22Rv1 (cell line): ENCODE measurements around the gene PHF21A.

Experiments
- H3K27ac ChIP-seq: fragments of 450-650 bp; 2 replicates; pipeline ENCODE4 v1.5.1; 2017
- ZFX ChIP-seq: fragments of 450-650 bp; IDR thresholded peaks from 2 replicates; pipeline ENCODE4 v1.6.1; 2017; ENCODE audit warnings: antibody characterized with exemption, borderline replicate concordance
- TF ChIP-seq, protein P1 (sequence below): fragments of 450-650 bp; IDR thresholded peaks from 2 replicates; pipeline ENCODE4 v1.5.1; 2017; ENCODE audit warnings: mild to moderate bottlenecking

Gene PHF21A

DNA sequence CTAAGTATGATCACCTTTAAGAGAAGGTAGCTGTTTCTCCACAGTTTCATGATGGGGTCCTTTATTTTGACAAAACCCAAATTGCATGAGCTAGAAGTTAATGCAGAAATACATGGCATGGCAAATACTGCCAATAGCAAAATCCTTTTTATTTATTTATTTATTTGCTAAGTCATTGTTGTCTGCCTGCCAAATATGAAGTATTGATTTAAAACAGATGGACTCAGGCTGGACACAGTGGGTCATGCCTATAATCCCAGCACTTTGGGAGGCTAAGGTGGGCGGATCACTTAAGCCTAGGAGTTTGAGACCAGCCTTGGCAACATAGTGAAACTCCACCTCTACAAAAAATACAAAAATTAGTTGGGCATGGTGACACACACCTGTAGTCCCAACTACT is 146.4 kb downstream of the PHF21A start:
- TF ChIP-seq, protein P1, sequence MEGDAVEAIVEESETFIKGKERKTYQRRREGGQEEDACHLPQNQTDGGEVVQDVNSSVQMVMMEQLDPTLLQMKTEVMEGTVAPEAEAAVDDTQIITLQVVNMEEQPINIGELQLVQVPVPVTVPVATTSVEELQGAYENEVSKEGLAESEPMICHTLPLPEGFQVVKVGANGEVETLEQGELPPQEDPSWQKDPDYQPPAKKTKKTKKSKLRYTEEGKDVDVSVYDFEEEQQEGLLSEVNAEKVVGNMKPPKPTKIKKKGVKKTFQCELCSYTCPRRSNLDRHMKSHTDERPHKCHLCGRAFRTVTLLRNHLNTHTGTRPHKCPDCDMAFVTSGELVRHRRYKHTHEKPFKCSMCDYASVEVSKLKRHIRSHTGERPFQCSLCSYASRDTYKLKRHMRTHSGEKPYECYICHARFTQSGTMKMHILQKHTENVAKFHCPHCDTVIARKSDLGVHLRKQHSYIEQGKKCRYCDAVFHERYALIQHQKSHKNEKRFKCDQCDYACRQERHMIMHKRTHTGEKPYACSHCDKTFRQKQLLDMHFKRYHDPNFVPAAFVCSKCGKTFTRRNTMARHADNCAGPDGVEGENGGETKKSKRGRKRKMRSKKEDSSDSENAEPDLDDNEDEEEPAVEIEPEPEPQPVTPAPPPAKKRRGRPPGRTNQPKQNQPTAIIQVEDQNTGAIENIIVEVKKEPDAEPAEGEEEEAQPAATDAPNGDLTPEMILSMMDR: no peak
- no peak overlapping the region for H3K27ac ChIP-seq

DNA sequence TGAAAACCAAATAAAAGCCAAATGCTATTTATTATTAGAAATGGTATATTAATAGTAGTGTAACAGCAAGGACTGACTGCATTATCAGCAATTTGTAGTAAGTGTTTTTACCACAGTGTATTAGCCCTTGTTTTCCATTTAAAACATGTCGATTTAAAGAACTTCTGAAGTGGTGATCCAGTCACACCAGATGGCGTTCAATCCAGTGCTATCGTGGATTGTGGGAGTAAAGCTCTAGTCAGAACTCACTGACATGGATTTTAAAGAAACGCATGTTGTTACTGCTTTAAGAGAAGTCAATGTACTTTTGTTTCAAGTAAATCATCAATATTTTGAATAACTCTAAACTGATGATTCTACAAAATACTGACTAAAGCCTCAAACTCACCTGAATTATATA is 147.7 kb downstream of the PHF21A start:
- TF ChIP-seq, protein P1: no peak
- TF ChIP-seq ZFX: no peak

DNA sequence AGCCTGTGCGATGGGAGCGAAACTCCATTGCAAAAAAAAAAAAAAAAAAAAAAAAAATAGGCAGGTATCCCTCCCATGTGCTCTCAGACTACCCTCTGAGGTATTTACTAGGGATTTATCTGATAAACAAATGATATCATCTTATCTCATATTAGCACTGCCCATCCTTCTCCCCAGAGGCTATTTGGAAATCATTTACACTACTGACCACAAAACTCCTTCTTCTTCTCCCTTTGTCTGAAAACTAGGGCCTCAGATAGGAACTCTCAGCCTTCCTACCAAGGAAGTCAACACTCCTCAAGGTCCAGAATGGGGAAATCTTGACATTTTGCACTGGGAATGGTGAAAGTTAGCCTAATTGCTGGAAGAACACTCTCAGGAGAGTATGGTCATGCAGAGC is 152.4 kb downstream of the PHF21A start:
- H3K27ac ChIP-seq: no peak overlapping the region
- no peak for TF ChIP-seq ZFX
- TF ChIP-seq, protein P1: no peak

More for the DNA sequence above, 147.7 kb downstream of the PHF21A start:
- H3K27ac ChIP-seq: no peak overlapping the region

DNA sequence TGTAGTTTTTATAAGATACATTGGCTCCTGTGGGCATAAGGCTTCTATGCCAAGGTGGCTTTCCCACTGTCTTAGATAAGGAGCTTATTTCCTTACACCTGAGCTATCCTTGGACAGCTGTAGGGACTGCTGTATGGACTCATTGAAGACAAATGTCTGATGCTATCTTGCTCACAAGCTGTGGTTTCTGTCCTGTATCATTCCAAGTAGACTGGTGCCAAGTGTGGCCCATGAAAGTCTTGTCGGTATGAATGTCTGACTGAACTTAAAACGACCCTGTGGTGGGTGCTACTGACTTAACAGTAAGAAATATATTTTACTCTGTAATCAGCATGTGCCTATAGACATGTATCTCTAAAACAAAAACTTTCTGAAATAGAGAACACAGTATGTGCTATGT is 153.7 kb downstream of the PHF21A start:
- TF ChIP-seq, protein P1: no peak
- no peak for TF ChIP-seq ZFX
- H3K27ac ChIP-seq: no peak overlapping the region

DNA sequence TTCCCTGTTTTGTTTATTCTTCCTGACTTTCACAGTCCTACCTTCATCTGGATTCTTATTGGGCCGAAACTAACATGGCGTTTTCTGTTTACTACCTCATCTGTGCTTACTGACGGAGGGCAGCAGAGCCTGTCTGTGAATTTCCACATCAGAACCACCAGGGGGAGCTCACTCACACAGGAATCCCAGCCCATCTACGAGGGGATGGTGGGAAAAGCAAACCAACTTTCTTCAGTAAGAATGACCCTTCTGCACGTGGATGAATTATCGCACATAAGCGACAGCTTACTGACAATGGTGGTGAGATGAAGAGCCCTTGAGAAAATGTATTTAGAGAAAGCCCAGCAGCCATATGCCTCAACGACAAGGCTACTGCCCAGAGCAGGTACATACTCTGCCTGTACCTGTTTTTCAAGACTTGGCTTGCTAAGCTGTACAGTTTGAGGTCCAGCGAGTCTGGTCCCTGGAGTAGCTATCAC is 156.3 kb downstream of the PHF21A start:
- TF ChIP-seq, protein P1: peak; percentile 96
- no peak for TF ChIP-seq ZFX

DNA sequence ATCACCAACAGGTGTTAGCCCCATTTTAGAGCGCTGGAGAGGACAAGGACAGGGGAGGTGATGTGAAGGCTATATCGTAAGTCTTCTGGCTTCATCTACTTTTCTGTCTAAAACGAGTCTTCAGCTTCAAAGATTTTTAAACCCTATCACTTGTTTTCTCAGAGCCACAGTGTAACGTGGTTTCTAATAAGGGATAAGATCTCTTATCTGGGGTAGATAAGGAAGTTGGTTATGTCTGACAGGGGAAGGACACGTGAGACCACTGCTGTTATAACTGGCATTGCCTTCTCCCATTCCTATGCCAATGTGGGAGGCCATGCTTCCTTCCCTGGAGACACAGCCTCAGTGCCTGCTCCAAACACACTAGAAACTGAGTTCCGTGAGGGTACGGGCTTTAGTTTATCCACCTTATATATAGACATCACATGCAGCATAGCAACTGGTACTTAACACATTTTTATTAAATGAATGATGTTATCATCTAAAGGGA is 159.5 kb downstream of the PHF21A start:
- no peak overlapping the region for H3K27ac ChIP-seq
- TF ChIP-seq, protein P1: no peak
- TF ChIP-seq ZFX: no peak

More for the DNA sequence above, 156.3 kb downstream of the PHF21A start:
- no peak overlapping the region for H3K27ac ChIP-seq

DNA sequence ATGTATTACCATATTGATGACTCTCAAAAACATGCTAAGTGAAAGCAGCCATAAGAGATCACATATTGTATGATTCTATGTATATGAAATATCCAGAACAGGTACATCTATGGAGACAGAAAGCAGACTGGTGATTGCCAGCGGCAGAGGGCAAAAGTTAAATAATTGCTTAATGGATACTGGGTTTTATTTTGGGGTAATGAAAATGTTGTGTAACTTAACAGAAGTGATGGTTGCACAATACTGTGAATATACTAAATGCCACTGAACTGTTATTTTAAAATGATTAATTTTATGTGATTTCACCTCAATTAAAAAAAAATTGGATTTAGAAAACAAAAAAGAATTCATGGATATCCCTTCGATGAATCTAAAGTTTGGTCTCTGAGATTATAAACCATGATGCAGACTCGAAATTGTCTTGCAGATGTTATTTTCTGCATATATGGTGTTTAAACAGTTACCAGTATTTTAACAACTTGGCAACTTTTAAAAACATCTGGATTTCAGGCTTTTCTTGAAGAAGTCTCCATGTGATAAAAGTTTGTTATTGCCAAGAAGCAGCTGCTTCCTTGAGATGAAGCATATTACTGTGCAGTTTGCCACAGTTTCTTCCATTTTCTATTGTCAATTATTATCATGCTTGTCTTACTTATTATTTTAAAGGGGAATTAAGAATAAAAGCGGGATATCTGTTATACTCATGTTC is 160.7 kb downstream of the PHF21A start:
- H3K27ac ChIP-seq: no peak overlapping the region
- no peak for TF ChIP-seq ZFX
- TF ChIP-seq, protein P1: no peak
